KMS-11 (cell line): ENCODE measurements around the gene SOHLH2.

ENCODE experiments used
- H2AFZ ChIP-seq: fragments of 200-600 bp; sonication (generic); 2 replicates; pipeline ENCODE4 v1.6.1; 2016; ENCODE audit warnings: antibody characterized with exemption, mixed run types, low read depth
- H3K27ac ChIP-seq: fragments of 200-600 bp; sonication (generic); 2 replicates; pipeline ENCODE4 v1.6.1; 2016; ENCODE audit warnings: mild to moderate bottlenecking, mixed run types
- H3K27me3 ChIP-seq: fragments of 200-600 bp; sonication (generic); 2 replicates; pipeline ENCODE4 v1.6.1; 2017; ENCODE audit warnings: mild to moderate bottlenecking, low read depth, mixed run types, moderate library complexity; ENCODE audit not compliant: insufficient read depth
- H3K36me3 ChIP-seq: fragments of 200-600 bp; sonication (generic); 2 replicates; pipeline ENCODE4 v1.6.1; 2017; ENCODE audit warnings: mild to moderate bottlenecking, mixed run types; ENCODE audit not compliant: insufficient read depth
- H3K4me1 ChIP-seq: fragments of 200-600 bp; sonication (generic); 2 replicates; pipeline ENCODE4 v1.6.1; 2016; ENCODE audit warnings: mild to moderate bottlenecking, low read depth, mixed run types; ENCODE audit not compliant: poor library complexity, severe bottlenecking
- H3K4me2 ChIP-seq: fragments of 200-600 bp; sonication (generic); 2 replicates; pipeline ENCODE4 v1.7.0; 2016; ENCODE audit warnings: mild to moderate bottlenecking, mixed run types
- H3K4me3 ChIP-seq: fragments of 200-600 bp; sonication (generic); IDR thresholded peaks from 2 replicates; pipeline ENCODE4 v1.6.1; 2017; ENCODE audit warnings: low read depth, low read length, mixed read lengths; ENCODE audit not compliant: insufficient read depth
- H3K79me2 ChIP-seq: fragments of 200-600 bp; sonication (generic); 2 replicates; pipeline ENCODE4 v1.6.1; 2016; ENCODE audit warnings: low read depth, mixed run types; ENCODE audit not compliant: insufficient read depth
- H3K9ac ChIP-seq: fragments of 200-600 bp; sonication (generic); 2 replicates; pipeline ENCODE4 v1.6.1; 2016; ENCODE audit warnings: mild to moderate bottlenecking, mixed run types
- H4K20me1 ChIP-seq: fragments of 200-600 bp; sonication (generic); 2 replicates; pipeline ENCODE4 v1.6.1; 2016; ENCODE audit warnings: mild to moderate bottlenecking, mixed run types; ENCODE audit not compliant: insufficient read depth
- TF ChIP-seq, protein P1 (sequence below): fragments of 200-600 bp; sonication (generic); conservative IDR thresholded peaks from 2 replicates; pipeline ENCODE4 v1.6.1; 2017; ENCODE audit warnings: low read depth, mild to moderate bottlenecking, antibody characterized with exemption, low read length, moderate library complexity, mixed read lengths

SOHLH2 gene

DNA sequence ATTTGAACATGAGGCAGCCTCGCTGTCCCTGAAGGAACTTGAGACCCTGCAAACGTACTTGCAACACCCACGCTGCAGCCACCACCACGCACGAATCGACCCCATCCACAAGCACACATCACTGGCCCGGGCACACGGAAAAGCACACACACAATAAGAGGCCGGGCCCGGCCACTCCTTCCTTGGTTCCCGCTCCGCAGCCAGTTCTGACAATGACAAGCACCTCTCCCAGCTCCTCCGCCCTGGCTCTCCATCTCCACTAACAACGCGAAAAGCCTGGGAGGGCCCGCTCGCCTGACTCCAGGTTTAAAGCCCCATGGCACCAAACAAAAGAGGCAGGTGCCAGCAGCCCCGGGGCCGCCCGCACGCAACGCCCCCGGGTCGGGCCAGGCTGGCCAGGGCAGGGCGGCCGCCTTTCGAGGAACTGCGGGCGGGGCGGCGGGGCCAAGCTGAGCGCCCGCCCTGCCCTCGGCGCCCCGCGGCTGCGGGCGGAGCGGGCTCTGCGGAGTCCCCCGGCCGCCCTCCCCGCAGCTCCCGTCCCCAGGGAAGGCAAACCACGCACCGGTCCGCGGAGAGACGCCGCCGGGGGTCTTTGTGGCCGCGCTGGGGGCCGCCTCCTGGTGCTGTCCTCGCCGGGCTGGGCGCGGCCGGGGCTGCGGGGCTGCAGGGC lies 83.7 kb downstream of the SOHLH2 start:
- Histone ChIP-seq H3K4me3 (no peak overlapping the region), H3K4me1 (no peaks in the 10 kb centered on the region), H3K36me3 (no peaks in the 10 kb centered on the region), H2AFZ (peak overlapping the region; percentile 61), H3K27me3 (no peaks in the 10 kb centered on the region), H3K4me2 (no peak overlapping the region), H3K79me2 (no peaks in the 10 kb centered on the region), H3K27ac (no peak overlapping the region), H3K9ac (no peak overlapping the region), H4K20me1 (no peaks in the 10 kb centered on the region)
- TF ChIP-seq, protein P1, sequence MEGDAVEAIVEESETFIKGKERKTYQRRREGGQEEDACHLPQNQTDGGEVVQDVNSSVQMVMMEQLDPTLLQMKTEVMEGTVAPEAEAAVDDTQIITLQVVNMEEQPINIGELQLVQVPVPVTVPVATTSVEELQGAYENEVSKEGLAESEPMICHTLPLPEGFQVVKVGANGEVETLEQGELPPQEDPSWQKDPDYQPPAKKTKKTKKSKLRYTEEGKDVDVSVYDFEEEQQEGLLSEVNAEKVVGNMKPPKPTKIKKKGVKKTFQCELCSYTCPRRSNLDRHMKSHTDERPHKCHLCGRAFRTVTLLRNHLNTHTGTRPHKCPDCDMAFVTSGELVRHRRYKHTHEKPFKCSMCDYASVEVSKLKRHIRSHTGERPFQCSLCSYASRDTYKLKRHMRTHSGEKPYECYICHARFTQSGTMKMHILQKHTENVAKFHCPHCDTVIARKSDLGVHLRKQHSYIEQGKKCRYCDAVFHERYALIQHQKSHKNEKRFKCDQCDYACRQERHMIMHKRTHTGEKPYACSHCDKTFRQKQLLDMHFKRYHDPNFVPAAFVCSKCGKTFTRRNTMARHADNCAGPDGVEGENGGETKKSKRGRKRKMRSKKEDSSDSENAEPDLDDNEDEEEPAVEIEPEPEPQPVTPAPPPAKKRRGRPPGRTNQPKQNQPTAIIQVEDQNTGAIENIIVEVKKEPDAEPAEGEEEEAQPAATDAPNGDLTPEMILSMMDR = no peak

DNA sequence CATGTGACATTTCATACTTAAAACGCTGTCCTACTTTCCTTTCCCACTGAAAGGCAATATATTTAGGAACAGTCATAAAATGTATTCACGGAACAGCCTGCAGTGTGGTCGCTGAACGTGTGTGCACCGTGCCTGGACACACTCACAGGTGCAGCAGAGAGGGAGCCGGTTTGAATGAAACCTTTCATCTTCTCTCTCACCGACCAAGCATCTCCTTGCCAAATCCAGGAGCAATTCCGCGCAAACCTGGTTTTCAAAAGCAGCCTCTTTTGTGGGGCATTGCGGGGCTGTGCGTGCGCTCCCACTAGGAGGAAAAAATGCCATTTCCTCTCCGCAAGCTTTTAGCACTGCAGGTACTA lies 84.2 kb downstream of the SOHLH2 start:
- H3K4me1 ChIP-seq = no peaks in the 10 kb centered on the region
- no peak overlapping the region for H3K4me3 ChIP-seq
- H3K9ac ChIP-seq = no peak overlapping the region

DNA sequence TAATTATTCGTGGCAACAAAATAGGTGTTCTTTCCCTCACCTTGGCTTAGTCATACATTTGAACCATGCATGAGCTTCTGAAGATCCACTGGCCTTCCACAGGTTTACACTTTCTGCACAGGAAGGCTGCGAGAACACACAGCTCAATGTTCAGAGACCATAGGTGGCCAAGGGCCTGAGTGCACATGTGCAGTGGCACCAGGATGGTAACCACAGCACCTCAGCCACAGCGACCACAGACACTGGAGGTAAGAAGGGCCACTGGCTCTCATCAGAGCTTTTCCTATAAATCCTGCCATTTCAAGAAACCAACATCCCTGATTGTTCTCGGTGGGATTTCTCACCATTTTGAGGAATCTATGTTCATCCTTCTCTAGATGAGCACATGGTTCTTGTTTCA lies 84.8 kb downstream of the SOHLH2 start:
- H3K36me3 ChIP-seq = no peaks in the 10 kb centered on the region
- no peaks in the 10 kb centered on the region for H4K20me1 ChIP-seq
- no peaks in the 10 kb centered on the region for H3K79me2 ChIP-seq
- no peak overlapping the region for H2AFZ ChIP-seq
- H3K4me2 ChIP-seq = no peak overlapping the region
- no peaks in the 10 kb centered on the region for H3K27me3 ChIP-seq
- no peak overlapping the region for H3K27ac ChIP-seq
- H3K9ac ChIP-seq = no peak overlapping the region
- H3K4me3 ChIP-seq = no peak overlapping the region
- H3K4me1 ChIP-seq = no peaks in the 10 kb centered on the region
- TF ChIP-seq, protein P1 = no peak

More for the DNA sequence above, 84.2 kb downstream of the SOHLH2 start:
- H3K36me3 ChIP-seq = no peaks in the 10 kb centered on the region
- TF ChIP-seq, protein P1 = no peak
- no peaks in the 10 kb centered on the region for H3K79me2 ChIP-seq
- H3K27ac ChIP-seq = no peak overlapping the region
- no peak overlapping the region for H3K4me2 ChIP-seq
- H3K27me3 ChIP-seq = no peaks in the 10 kb centered on the region
- no peak overlapping the region for H2AFZ ChIP-seq
- H4K20me1 ChIP-seq = no peaks in the 10 kb centered on the region

DNA sequence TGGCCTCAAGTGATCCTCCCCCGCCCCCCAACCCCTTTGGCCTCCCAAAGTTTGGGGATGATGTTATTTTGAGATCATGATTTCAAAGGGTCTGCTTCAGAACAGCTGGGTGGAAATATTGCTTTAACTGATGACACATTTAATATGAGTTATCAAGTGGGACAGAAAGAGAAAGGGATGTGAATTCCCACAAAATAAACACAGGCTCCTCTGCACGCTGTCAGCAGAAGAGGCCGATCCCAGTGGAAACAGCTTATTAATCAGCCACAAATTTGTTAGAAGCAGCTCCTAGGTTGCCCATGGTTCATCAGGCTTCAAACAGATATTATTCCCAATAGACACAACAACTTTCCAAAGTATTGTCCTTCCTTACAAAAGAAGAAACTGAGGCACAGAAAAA lies 87.9 kb downstream of the SOHLH2 start:
- no peak overlapping the region for H3K27ac ChIP-seq
- H3K27me3 ChIP-seq = no peaks in the 10 kb centered on the region
- H3K4me1 ChIP-seq = no peaks in the 10 kb centered on the region
- H3K79me2 ChIP-seq = no peaks in the 10 kb centered on the region
- no peak overlapping the region for H3K9ac ChIP-seq
- H3K36me3 ChIP-seq = no peaks in the 10 kb centered on the region
- no peak overlapping the region for H3K4me2 ChIP-seq
- H3K4me3 ChIP-seq = no peak overlapping the region
- no peak overlapping the region for H2AFZ ChIP-seq
- TF ChIP-seq, protein P1 = no peak
- no peaks in the 10 kb centered on the region for H4K20me1 ChIP-seq
